Activated naive CD4-positive, alpha-beta T cell treated with anti-CD3 and anti-CD28 coated beads, Interleukin-2, amount 50 U/mL, for 24 hours (primary cell): ENCODE measurements around the gene NOXA1.
A peak's percentile ranks its signal among the peaks of the same experiment; 100 is the strongest.

Experiments
- H3K27ac Mint-ChIP-seq: one replicate; pipeline ENCODE4 v1.8.0; 2021; ENCODE audit warnings: mild to moderate bottlenecking, mixed read lengths
- H3K27me3 Mint-ChIP-seq: one replicate; pipeline ENCODE4 v1.8.0; 2021; ENCODE audit warnings: mixed read lengths
- H3K36me3 Mint-ChIP-seq: one replicate; pipeline ENCODE4 v1.8.0; 2021; ENCODE audit warnings: mixed read lengths
- H3K4me1 Mint-ChIP-seq: one replicate; pipeline ENCODE4 v1.8.0; 2021; ENCODE audit warnings: mixed read lengths
- H3K4me3 Mint-ChIP-seq: one replicate; pipeline ENCODE4 v1.8.0; 2021; ENCODE audit warnings: mild to moderate bottlenecking, mixed read lengths
- H3K9me3 Mint-ChIP-seq: one replicate; pipeline ENCODE4 v1.8.0; 2021; ENCODE audit warnings: mixed read lengths

NOXA1 gene

GRCh38 chr9:137395666-137396010, 27.6 kb upstream of the NOXA1 start:
- Mint-ChIP-seq H3K27ac (no peak overlapping the region), H3K9me3 (no peaks in the 10 kb centered on the region), H3K27me3 (no peaks in the 10 kb centered on the region), H3K4me1 (peaks cover 19% of the 10 kb centered on the region), H3K36me3 (peaks cover 6% of the 10 kb centered on the region), H3K4me3 (no peak overlapping the region)

GRCh38 chr9:137396227-137396626, 27.0 kb upstream of the NOXA1 start:
- peaks cover 19% of the 10 kb centered on the region for H3K4me1 Mint-ChIP-seq
- no peaks in the 10 kb centered on the region for H3K9me3 Mint-ChIP-seq
- H3K27ac Mint-ChIP-seq: no peak overlapping the region
- no peak overlapping the region for H3K4me3 Mint-ChIP-seq
- no peaks in the 10 kb centered on the region for H3K27me3 Mint-ChIP-seq
- peaks cover 6% of the 10 kb centered on the region for H3K36me3 Mint-ChIP-seq

GRCh38 chr9:137396634-137397367, 26.4 kb upstream of the NOXA1 start:
- no peak overlapping the region for H3K27ac Mint-ChIP-seq
- no peaks in the 10 kb centered on the region for H3K27me3 Mint-ChIP-seq
- H3K4me1 Mint-ChIP-seq: peaks cover 19% of the 10 kb centered on the region
- no peak overlapping the region for H3K4me3 Mint-ChIP-seq
- H3K9me3 Mint-ChIP-seq: no peaks in the 10 kb centered on the region
- peaks cover 6% of the 10 kb centered on the region for H3K36me3 Mint-ChIP-seq

GRCh38 chr9:137397675-137398423, 25.3 kb upstream of the NOXA1 start:
- H3K9me3 Mint-ChIP-seq: no peaks in the 10 kb centered on the region
- H3K4me3 Mint-ChIP-seq: peak overlapping the region; percentile 51
- peaks cover 25% of the 10 kb centered on the region for H3K4me1 Mint-ChIP-seq
- peak overlapping the region; percentile 84 for H3K27ac Mint-ChIP-seq
- no peaks in the 10 kb centered on the region for H3K27me3 Mint-ChIP-seq
- peaks cover 11% of the 10 kb centered on the region for H3K36me3 Mint-ChIP-seq

GRCh38 chr9:137398561-137399468, 24.4 kb upstream of the NOXA1 start:
- H3K4me1 Mint-ChIP-seq: peaks cover 25% of the 10 kb centered on the region
- no peaks in the 10 kb centered on the region for H3K27me3 Mint-ChIP-seq
- no peak overlapping the region for H3K4me3 Mint-ChIP-seq
- no peaks in the 10 kb centered on the region for H3K9me3 Mint-ChIP-seq
- peaks cover 12% of the 10 kb centered on the region for H3K36me3 Mint-ChIP-seq
- no peak overlapping the region for H3K27ac Mint-ChIP-seq

- Mint-ChIP-seq H3K27me3 (no peaks in the 10 kb centered on the region), H3K4me1 (peaks cover 25% of the 10 kb centered on the region), H3K4me3 (no peak overlapping the region), H3K27ac (no peak overlapping the region), H3K36me3 (peaks cover 9% of the 10 kb centered on the region), H3K9me3 (no peaks in the 10 kb centered on the region)
Observed at GRCh38 chr9:137402746-137403145, 20.4 kb upstream of the NOXA1 start.

- Mint-ChIP-seq H3K27ac (no peak overlapping the region), H3K4me3 (no peak overlapping the region), H3K9me3 (no peaks in the 10 kb centered on the region), H3K36me3 (peaks cover 9% of the 10 kb centered on the region), H3K27me3 (no peaks in the 10 kb centered on the region), H3K4me1 (peaks cover 20% of the 10 kb centered on the region)
Observed at GRCh38 chr9:137403269-137403668, 19.9 kb upstream of the NOXA1 start.

GRCh38 chr9:137404961-137405567, 18.1 kb upstream of the NOXA1 start:
- no peaks in the 10 kb centered on the region for H3K9me3 Mint-ChIP-seq
- no peaks in the 10 kb centered on the region for H3K27me3 Mint-ChIP-seq
- no peak overlapping the region for H3K27ac Mint-ChIP-seq
- H3K4me1 Mint-ChIP-seq: peaks cover 13% of the 10 kb centered on the region
- no peak overlapping the region for H3K4me3 Mint-ChIP-seq
- H3K36me3 Mint-ChIP-seq: peaks cover 6% of the 10 kb centered on the region

- H3K4me3 Mint-ChIP-seq: no peak overlapping the region
- peaks cover 6% of the 10 kb centered on the region for H3K36me3 Mint-ChIP-seq
- H3K4me1 Mint-ChIP-seq: peaks cover 16% of the 10 kb centered on the region
- no peak overlapping the region for H3K27ac Mint-ChIP-seq
- H3K9me3 Mint-ChIP-seq: no peaks in the 10 kb centered on the region
- no peaks in the 10 kb centered on the region for H3K27me3 Mint-ChIP-seq
Observed at GRCh38 chr9:137405677-137406081, 17.5 kb upstream of the NOXA1 start.

GRCh38 chr9:137406085-137406760, 17.0 kb upstream of the NOXA1 start:
- H3K4me1 Mint-ChIP-seq: peaks cover 16% of the 10 kb centered on the region
- peak overlapping the region; percentile 62 for H3K4me3 Mint-ChIP-seq
- H3K9me3 Mint-ChIP-seq: no peaks in the 10 kb centered on the region
- peaks cover 6% of the 10 kb centered on the region for H3K36me3 Mint-ChIP-seq
- H3K27me3 Mint-ChIP-seq: no peaks in the 10 kb centered on the region
- H3K27ac Mint-ChIP-seq: peak overlapping the region; percentile 76

GRCh38 chr9:137406876-137407589, 16.2 kb upstream of the NOXA1 start:
- H3K4me3 Mint-ChIP-seq: no peak overlapping the region
- peaks cover 6% of the 10 kb centered on the region for H3K36me3 Mint-ChIP-seq
- H3K27ac Mint-ChIP-seq: no peak overlapping the region
- no peaks in the 10 kb centered on the region for H3K9me3 Mint-ChIP-seq
- H3K27me3 Mint-ChIP-seq: no peaks in the 10 kb centered on the region
- peaks cover 16% of the 10 kb centered on the region for H3K4me1 Mint-ChIP-seq

- H3K27ac Mint-ChIP-seq: no peak overlapping the region
- H3K4me3 Mint-ChIP-seq: no peak overlapping the region
- peaks cover 2% of the 10 kb centered on the region for H3K36me3 Mint-ChIP-seq
- H3K4me1 Mint-ChIP-seq: peaks cover 10% of the 10 kb centered on the region
- no peaks in the 10 kb centered on the region for H3K27me3 Mint-ChIP-seq
- H3K9me3 Mint-ChIP-seq: no peaks in the 10 kb centered on the region
Observed at GRCh38 chr9:137407590-137408300, 15.4 kb upstream of the NOXA1 start.

GRCh38 chr9:137408651-137409405, 14.4 kb upstream of the NOXA1 start:
- Mint-ChIP-seq H3K27ac (no peak overlapping the region), H3K4me3 (no peak overlapping the region), H3K27me3 (no peaks in the 10 kb centered on the region), H3K36me3 (no peaks in the 10 kb centered on the region), H3K4me1 (peaks cover 10% of the 10 kb centered on the region), H3K9me3 (no peaks in the 10 kb centered on the region)
